Stimulated activated CD4-positive, alpha-beta T cell treated with anti-CD3 and anti-CD28 coated beads, Interleukin-15, amount 100 ng/mL, for 1 hour (primary cell): ENCODE results near the gene HEBP2.
A peak's percentile ranks its signal among the peaks of the same experiment; 100 is the strongest.

Experiments
- DNase-seq, 2 donors: peaks; one replicate each; pipeline ENCODE4 v3.0.0-alpha.2; 2020; ENCODE audit warnings: low read depth in 1 of 2, low spot score in 1 of 2

Gene HEBP2

GRCh38 chr6:138454981-138455706 is 51.1 kb downstream of the HEBP2 start:
- DNase-seq = peak; percentile 18 to 21

DNA sequence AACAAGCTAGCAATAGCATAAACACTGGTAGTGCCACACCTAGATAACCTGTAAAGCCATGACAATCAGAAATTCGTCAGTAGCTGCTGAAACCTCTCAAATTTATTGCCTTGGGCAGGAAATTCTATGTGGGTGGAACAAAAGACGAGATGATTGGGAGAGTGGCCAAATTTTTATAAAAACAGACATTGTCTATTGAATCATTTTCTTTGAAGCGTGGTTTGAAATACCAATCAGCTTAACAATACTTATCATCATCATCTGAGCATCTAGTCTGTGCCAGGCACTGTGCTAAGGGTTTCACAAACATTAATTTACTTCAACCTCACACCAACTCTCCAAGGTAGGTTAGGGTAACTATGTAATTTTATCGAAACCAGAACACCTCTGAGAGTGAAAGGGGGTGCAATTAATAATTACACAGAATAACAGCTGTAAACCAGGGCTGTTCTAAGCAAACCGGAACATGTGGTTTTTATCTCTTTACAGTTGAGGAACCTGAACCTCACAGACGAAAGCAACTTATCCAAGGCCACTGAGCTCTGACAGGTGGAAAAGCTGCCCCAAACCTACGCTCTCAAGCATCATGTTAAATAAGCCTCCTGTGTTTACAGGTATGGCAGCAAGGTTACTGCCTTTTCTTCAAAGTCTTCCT is 51.9 kb downstream of the HEBP2 start:
- DNase-seq = no peak

DNA sequence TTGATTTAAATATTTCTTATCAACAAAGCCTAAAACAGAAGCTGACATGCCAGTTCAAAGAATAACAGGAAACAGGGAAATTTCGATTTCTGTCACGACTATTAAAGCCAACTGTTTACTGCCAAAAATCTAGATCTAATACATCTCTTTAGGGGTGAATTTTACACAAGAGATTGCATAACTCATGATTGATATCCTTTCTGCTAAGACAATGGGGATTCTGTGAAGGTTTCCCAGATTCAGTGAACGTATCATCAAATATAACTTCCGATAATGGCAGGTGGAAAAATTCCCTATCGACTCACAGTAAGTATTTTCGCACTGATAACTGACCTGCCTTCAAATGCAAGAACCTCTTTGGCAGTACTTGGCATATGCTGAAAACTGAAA is 52.4 kb downstream of the HEBP2 start:
- DNase-seq = no peak

DNA sequence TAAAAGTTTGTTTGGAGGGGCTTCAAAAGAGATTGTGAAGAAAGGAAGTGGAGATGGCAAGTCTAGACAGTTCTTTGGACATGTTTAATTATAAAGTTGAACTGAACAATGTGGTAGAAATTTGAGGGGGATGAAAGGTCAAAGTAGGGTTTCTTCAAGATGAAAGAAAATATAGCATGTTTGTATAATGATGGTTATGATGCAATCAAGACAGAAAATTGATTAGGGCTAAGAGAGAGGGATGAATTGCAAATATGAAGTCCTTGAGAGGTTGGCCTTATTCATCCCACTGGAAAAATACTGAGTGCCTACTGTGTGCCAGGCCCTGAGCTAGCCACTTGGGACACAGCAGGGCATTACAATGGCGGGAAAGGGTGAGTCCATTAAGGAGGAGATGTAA is 57.6 kb downstream of the HEBP2 start:
- no peak for DNase-seq

DNA sequence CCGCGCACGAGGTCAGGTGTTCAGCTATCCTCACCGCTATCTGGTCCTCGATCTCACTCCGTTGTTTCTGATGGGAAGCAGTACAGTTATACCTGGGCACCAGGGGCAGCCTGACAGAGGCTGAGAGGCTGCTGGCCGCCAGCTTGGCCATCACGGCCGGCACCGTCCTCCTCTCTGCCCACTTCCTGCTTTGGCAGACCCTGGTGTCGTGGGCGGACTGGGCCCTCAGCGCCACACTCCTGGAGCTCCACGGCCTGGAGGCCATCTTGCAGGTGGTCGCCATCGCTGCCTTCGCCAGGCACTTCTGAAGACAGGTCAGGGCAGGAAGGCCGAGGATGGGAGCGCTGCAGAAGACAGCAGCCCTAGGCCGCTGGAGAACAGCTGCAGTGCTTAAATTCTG is 60.1 kb downstream of the HEBP2 start:
- no peak for DNase-seq

DNA sequence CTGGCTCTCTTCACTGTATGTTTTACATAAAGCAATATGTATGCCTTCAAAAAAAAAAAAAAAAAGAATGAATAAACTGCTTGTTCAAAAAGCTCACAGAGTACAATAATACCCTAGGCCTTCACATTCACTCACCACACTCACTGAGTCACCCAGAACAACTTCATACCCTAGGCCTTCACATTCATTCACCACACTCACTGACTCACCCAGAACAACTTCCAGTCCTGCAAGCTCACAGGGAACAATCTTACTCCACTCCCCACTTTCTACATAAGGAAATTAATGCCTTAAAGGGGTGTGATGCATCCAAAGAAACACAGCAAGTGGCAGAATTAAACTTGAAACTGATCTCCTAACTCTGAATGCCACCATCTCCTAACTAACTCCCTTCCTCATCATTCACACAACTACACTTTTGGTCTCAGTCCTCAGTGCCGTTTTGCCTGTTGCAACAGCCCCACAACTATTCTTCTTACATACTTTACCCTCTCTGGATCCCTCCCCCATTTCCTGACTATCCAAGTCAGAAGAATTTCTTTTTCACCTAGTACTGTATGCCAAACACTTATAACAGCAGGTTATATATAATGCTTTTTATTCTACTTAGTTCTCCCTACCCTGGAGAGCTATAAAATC is 61.1 kb downstream of the HEBP2 start:
- no peak for DNase-seq

DNA sequence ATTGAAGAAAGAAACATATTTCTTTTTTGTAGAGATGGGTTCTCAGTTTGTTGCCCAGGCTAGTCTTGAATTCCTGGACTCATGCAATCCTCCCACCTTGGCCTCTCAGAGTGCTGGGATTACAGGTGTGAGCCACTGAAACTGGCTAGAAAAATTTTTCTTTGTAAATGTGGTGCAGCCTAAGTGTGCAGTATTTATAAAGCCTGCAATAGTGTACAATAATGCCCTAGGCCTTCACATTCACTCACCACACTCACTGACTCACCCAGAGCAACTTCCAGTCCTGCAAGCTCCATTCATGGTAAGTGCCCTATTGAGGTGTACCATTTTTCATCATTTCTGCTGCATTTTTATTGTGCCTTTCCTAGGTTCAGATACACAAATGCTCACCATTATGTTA is 63.9 kb downstream of the HEBP2 start:
- no peak for DNase-seq

- DNase-seq = no peak
Measured at GRCh38 chr6:138468320-138469015, 64.4 kb downstream of the HEBP2 start.
